IMR-90 (cell line): Measurements from ENCODE around the gene CPLX1.

Source experiments
- BHLHE40 ChIP-seq: fragments of 150-350 bp; IDR thresholded peaks from 2 replicates; pipeline ENCODE4 v1.6.1; 2016; ENCODE audit warnings: mild to moderate bottlenecking, low read depth, low read length
- CEBPB ChIP-seq: IDR thresholded peaks from 2 replicates; pipeline ENCODE4 v1.6.1; 2012; ENCODE audit warnings: low read depth, low read length, improper control_type of control experiment
- CHD1 ChIP-seq: IDR thresholded peaks from 2 replicates; pipeline ENCODE4 v1.6.1; 2012; ENCODE audit warnings: low read depth, low read length, improper control_type of control experiment
- CTCF ChIP-seq: conservative IDR thresholded peaks from 2 replicates; pipeline ENCODE4 v1.5.1; 2012; ENCODE audit warnings: mild to moderate bottlenecking, low read depth, low read length, improper control_type of control experiment
- ELK1 ChIP-seq: fragments of 150-350 bp; IDR thresholded peaks from 2 replicates; pipeline ENCODE4 v1.6.1; 2016; ENCODE audit warnings: low read depth, mild to moderate bottlenecking, low read length, moderate library complexity, borderline replicate concordance
- MAFK ChIP-seq: IDR thresholded peaks from 2 replicates; pipeline ENCODE4 v1.6.1; 2012; ENCODE audit warnings: low read depth, low read length, improper control_type of control experiment
- POLR2A ChIP-seq: IDR thresholded peaks from 2 replicates; pipeline ENCODE4 v1.6.1; 2012; ENCODE audit warnings: mild to moderate bottlenecking, low read depth, low read length
- RAD21 ChIP-seq: IDR thresholded peaks from 2 replicates; pipeline ENCODE4 v1.6.1; 2012; ENCODE audit warnings: low read length, improper control_type of control experiment
- RCOR1 ChIP-seq: IDR thresholded peaks from 2 replicates; pipeline ENCODE4 v1.6.1; 2012; ENCODE audit warnings: mild to moderate bottlenecking, low read length, improper control_type of control experiment; ENCODE audit not compliant: insufficient replicate concordance
- RFX5 ChIP-seq: IDR thresholded peaks from 2 replicates; pipeline ENCODE4 v1.8.0; 2012; ENCODE audit warnings: low read depth, mild to moderate bottlenecking, low read length, moderate library complexity
- SMC3 ChIP-seq: fragments of 150-350 bp; IDR thresholded peaks from 2 replicates; pipeline ENCODE4 v1.6.1; 2016; ENCODE audit warnings: low read depth, mild to moderate bottlenecking, antibody characterized with exemption, low read length, moderate library complexity
- USF2 ChIP-seq: fragments of 150-350 bp; IDR thresholded peaks from 2 replicates; pipeline ENCODE4 v1.6.1; 2017; ENCODE audit warnings: mild to moderate bottlenecking, antibody characterized with exemption, low read length, low read depth

- TF ChIP-seq CTCF (no peak), RFX5 (no peak), RAD21 (no peak), USF2 (no peak), RCOR1 (no peak), CHD1 (no peak), POLR2A (no peak), MAFK (no peak), BHLHE40 (no peak), ELK1 (no peak), CEBPB (no peak), SMC3 (no peak)
Measured at GRCh38 chr4:829291-829690, 3.4 kb upstream of the CPLX1 start.
